Omental fat pad (tissue), 4 donors: ENCODE data around the gene FAM98C. TPM values are rescaled to one million over a fixed set of nuclear protein-coding genes. Genes with fewer than 3 reads are reported as not detected.

Experiments
- ATAC-seq: fragments of 150-250 bp; one replicate; pipeline ENCODE4 v1.9.1; 2016; ENCODE audit warnings: mild to moderate bottlenecking, moderate library complexity; ENCODE audit not compliant: low FRiP score
- DNase-seq: peaks from one replicate; pipeline ENCODE4 v3.0.0-alpha.2; 2019; ENCODE audit warnings: low spot score
- total RNA-seq, 4 donors: library from RNA; depleted of rRNA; stranded (reverse); fragments of >200 nt; gene quantifications; one replicate each; pipeline ENCODE4 v1.1.0, GENCODE V29; 2016
- TF ChIP-seq, protein P1 (sequence below), 3 donors: fragments of 450-650 bp; IDR thresholded peaks; one replicate each; pipeline ENCODE4 v1.5.1; 2016 to 2017; ENCODE audit warnings: antibody characterized with exemption in 3 of 3, mild to moderate bottlenecking in 3 of 3, moderate library complexity in 2 of 3

Gene FAM98C
- 10 to 100 TPM in 3 of 4 donors, 1 to 10 TPM in 1; 7.4 to 22.7 (median 10.6) TPM for total RNA-seq

GRCh38 chr19:38402967-38403674, at the start of gene FAM98C:
Gene FAM98C, plus strand, starts transcription at chr19:38403093. Its CDS starts 61 bp downstream, at chr19:38403154.
- ATAC-seq (peak; percentile 99), DNase-seq (peak; percentile 93)
- TF ChIP-seq, protein P1, sequence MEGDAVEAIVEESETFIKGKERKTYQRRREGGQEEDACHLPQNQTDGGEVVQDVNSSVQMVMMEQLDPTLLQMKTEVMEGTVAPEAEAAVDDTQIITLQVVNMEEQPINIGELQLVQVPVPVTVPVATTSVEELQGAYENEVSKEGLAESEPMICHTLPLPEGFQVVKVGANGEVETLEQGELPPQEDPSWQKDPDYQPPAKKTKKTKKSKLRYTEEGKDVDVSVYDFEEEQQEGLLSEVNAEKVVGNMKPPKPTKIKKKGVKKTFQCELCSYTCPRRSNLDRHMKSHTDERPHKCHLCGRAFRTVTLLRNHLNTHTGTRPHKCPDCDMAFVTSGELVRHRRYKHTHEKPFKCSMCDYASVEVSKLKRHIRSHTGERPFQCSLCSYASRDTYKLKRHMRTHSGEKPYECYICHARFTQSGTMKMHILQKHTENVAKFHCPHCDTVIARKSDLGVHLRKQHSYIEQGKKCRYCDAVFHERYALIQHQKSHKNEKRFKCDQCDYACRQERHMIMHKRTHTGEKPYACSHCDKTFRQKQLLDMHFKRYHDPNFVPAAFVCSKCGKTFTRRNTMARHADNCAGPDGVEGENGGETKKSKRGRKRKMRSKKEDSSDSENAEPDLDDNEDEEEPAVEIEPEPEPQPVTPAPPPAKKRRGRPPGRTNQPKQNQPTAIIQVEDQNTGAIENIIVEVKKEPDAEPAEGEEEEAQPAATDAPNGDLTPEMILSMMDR (IDR thresholded peaks at IDR 0.05): peak in 2 of 3 donors; percentile 96 to 98

DNA sequence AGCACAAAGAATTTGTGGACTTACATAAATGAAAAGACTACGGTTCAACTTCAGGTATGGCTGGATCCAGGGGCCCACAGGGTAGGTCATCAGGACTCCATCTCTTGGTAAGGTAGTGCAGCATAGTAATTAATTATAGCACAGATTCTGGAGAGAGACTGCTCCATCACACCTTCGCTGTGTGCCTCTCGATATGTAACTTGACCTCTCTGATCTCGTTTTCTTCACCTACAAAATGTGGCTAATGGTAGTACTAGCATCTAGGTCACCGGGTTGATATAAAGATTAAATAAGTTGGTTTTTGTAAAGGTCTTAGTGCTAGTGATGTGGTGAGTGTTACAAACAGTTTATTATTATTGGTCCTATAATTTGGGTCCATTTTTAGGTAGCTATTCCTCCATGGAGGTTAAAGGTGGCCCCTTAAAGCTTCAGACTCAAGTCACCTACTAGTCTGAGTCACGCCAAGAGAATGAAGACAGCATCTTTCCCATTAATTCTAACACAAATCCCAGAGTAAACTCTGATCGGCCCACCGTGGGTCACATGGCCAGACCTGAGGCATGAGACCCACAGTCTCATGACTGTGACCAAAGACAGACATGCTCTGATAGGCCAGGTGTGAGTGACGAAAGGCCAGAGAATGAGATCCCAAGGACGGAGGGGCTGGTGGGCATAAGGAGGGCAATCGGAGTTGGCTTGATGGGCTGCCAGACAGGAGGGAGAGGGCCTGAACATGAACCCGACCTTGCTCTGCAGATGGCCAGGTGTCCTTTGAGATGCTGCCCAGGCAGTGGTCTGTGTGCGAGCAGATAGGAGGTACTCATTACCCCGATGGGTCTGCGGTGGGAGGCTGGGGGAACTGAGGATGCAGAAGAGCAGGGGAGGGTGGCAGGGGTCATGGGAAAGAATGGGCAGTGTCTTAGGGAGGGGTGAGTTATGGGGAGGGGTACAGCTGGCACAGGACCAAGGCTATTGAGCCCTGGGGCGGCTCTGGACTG, 46.9 kb upstream of the FAM98C start:
- TF ChIP-seq, protein P1 (IDR thresholded peaks at IDR 0.05): no peak
- ATAC-seq (no peak), DNase-seq (no peak)

DNA sequence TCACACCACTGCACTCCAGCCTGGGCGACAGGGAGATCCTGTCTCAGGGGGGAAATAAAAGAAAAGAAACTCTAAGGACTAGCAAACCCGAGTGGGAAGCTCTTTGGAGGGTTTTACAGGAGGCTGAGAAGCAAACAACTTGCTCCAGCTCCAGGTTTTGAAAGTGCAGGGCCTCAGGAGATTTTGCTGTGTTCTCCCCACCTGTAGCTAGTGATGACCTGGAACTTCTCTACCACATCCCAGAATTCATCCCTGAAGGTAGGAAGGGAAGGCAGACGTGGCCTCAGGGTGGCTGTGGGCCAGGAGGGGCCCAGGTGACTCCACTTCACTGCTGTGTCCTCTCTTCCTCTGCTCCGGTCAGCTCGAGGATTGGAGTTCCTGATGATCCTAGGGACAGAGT, 44.8 kb upstream of the FAM98C start:
- TF ChIP-seq, protein P1 (IDR thresholded peaks at IDR 0.05): no peak
- DNase-seq (no peak), ATAC-seq (no peak)

DNA sequence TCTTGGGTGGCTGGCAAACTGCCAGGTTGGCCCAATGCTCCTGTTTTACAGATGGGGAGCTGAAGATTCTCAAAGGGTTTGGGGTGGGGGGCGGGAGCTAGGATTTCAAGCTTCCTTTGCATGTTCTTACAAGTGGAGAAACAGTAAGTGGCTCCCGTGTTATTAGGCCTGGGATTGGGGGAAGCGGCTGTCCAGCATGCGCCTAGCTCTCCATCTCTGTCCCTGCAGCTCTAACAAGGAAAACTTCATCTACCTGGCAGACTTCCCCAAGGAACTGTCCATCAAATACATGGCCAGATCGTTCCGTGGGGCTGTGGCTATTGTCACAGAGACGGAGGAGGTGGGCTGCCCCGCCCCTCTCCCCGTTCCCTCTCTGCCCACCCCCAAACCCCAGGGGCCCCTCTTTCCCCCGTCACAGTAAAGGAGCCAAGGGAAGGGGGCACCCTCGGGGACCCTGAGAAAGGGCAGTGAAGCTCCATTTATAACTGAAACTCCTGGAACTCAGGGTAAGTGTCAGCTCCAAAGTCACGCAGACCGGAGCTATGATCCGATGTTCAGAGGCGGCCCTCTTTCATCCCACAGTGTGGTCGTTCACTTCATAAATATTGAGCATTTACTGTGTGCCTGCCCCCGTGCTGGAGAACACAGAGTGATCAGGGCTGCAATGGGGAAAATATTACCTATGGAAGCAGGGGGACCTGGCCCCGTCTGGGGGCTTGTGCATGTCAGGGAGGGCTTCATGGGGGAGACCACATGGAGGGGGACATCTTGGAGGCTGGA, 43.5 kb upstream of the FAM98C start:
- no peak for ATAC-seq
- TF ChIP-seq, protein P1 (IDR thresholded peaks at IDR 0.05): no peak
- no peak for DNase-seq

DNA sequence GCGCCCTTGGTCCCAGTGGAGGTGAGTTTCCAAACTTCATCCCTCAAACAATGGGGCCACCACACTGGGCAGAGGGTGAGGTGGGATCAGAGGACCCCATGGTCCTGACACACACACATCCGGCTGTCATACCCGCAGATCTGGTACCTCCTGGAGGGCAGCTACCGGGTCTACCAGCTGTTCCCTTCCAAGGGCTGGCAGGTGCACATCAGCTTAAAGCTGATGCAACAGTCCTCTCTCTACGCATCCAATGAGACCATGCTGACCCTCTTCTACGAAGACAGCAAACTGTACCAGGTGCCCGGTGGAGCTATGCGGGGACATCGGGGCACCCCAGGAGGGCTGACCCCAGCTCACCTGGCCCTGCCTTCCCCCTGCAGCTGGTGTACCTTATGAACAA, 42.5 kb upstream of the FAM98C start:
- no peak for DNase-seq
- TF ChIP-seq, protein P1 (IDR thresholded peaks at IDR 0.05): no peak
- ATAC-seq: no peak

DNA sequence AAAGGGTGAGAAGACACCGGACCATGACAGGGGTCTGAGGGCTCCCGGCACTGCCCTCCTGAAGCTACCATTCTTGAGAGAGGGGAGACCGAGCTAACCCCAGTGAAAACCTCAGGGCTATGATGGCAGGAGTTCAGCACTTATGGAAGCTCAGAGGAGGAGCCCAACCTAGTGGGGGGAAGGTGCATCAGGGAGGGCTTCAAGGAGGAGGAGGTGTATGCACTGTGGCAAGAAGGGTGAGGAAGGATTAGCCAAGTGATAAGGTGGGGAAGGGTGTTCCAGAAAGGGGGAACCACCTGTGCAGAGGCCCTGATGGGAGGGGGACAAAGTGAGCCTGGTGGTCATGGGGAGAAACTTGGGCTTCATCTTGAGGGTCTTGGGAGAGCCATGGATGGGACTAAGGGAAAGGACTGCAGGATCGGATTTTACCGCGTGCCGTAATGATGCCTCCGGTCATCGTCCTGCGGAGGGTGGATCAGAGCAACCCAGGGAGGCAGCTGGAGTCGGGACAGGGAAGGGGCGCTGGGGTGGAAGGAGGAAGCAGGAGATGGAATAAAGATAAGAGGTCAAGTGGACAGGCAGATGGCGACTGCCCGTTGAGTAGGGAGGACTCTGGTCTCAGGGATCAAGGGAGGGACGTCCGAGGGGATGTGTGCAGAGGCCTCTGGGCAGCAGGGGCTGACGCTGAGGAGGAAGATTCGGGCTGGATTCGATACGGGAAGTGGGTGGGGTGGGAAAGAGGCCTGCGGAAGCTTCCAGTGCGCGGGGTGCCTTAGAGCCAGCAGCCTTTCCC, 41.9 kb upstream of the FAM98C start:
- TF ChIP-seq, protein P1 (IDR thresholded peaks at IDR 0.05): no peak
- no peak for ATAC-seq
- no peak for DNase-seq
